PC-9 (cell line): Measurements from ENCODE around the gene CRYGB.

Experiments
- EZH2 ChIP-seq: fragments of 200-600 bp; sonication (generic); IDR thresholded peaks from 2 replicates; pipeline ENCODE4 v1.8.0; 2017; ENCODE audit warnings: antibody characterized with exemption, low read depth
- TF ChIP-seq, protein P1 (sequence below): fragments of 200-600 bp; sonication (generic); conservative IDR thresholded peaks from 2 replicates; pipeline ENCODE4 v1.6.1; 2017; ENCODE audit warnings: mixed run types, antibody characterized with exemption, mild to moderate bottlenecking, moderate library complexity

- TF ChIP-seq, protein P1, sequence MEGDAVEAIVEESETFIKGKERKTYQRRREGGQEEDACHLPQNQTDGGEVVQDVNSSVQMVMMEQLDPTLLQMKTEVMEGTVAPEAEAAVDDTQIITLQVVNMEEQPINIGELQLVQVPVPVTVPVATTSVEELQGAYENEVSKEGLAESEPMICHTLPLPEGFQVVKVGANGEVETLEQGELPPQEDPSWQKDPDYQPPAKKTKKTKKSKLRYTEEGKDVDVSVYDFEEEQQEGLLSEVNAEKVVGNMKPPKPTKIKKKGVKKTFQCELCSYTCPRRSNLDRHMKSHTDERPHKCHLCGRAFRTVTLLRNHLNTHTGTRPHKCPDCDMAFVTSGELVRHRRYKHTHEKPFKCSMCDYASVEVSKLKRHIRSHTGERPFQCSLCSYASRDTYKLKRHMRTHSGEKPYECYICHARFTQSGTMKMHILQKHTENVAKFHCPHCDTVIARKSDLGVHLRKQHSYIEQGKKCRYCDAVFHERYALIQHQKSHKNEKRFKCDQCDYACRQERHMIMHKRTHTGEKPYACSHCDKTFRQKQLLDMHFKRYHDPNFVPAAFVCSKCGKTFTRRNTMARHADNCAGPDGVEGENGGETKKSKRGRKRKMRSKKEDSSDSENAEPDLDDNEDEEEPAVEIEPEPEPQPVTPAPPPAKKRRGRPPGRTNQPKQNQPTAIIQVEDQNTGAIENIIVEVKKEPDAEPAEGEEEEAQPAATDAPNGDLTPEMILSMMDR: no peak
- TF ChIP-seq EZH2: no peak
Observed at GRCh38 chr2:208183526-208183925, 37.6 kb upstream of the CRYGB start.
